HepG2 (cell line): ENCODE measurements around the gene ZNF491. TPM values are rescaled to one million over a fixed set of nuclear protein-coding genes. Genes with fewer than 3 reads are reported as not detected.
A peak's percentile ranks its signal among the peaks of the same experiment; 100 is the strongest.

Experiments
- ADNP ChIP-seq: sonication (generic); formaldehyde crosslinking; IDR thresholded peaks from 2 replicates; pipeline ENCODE4 v1.4.0; 2020; ENCODE audit warnings: missing genetic modification reagents
- MATR3 ChIP-seq: sonication (generic); formaldehyde crosslinking; IDR thresholded peaks from 2 replicates; pipeline ENCODE4 v1.4.0; 2020; ENCODE audit warnings: missing genetic modification reagents
- MBNL3 ChIP-seq: fragments of 250-450 bp; sonication (Bioruptor Pico); conservative IDR thresholded peaks from 2 replicates; pipeline ENCODE4 v1.8.0; 2022; ENCODE audit warnings: mild to moderate bottlenecking, inconsistent platforms
- POGZ ChIP-seq: sonication (generic); formaldehyde crosslinking; IDR thresholded peaks from 2 replicates; pipeline ENCODE4 v1.4.0; 2020; ENCODE audit warnings: mild to moderate bottlenecking, missing genetic modification reagents
- SIN3A ChIP-seq: IDR thresholded peaks from 2 replicates; pipeline ENCODE4 v1.6.1; 2011; ENCODE audit warnings: low read depth, mild to moderate bottlenecking, control low read depth, low read length, borderline replicate concordance
- ZFAT ChIP-seq: sonication (generic); formaldehyde crosslinking; conservative IDR thresholded peaks from 2 replicates; pipeline ENCODE4 v1.8.1; 2023; ENCODE audit warnings: missing genetic modification reagents, inconsistent platforms
- ZNF350 ChIP-seq: sonication (generic); formaldehyde crosslinking; IDR thresholded peaks from 2 replicates; pipeline ENCODE4 v1.4.0; 2020; ENCODE audit warnings: mild to moderate bottlenecking, low read depth, missing genetic modification reagents, borderline replicate concordance
- polyA plus RNA-seq, 8 experiments: library from polyadenylated mRNA; depleted of rRNA in 3 of 8; stranded (reverse) in 7 of 8; unstranded in 1 of 8; fragments of >200 nt; fragmentation: Illumina TruSeq in 4 of 8; extraction: Trizol in 4 of 8; gene quantifications; 2 replicates each; pipeline versions ENCODE4 v1.2.1 to v1.2.3, GENCODE V29; 2011 to 2016; ENCODE audit warnings: low read depth in 4 of 8, missing spikeins in 1 of 8, mixed read lengths in 1 of 8; ENCODE audit not compliant: insufficient read depth in 1 of 8
- total RNA-seq, 5 experiments: library from RNA; depleted of rRNA; stranded (reverse); fragments of >200 nt; fragmentation: Illumina TruSeq; extraction: Trizol; gene quantifications; 2 replicates each; pipeline ENCODE4 v1.2.3, GENCODE V29; 2016; ENCODE audit warnings: low read depth in 1 of 5
- TF ChIP-seq, protein P1 (sequence below): sonication (generic); formaldehyde crosslinking; IDR thresholded peaks from 2 replicates; pipeline ENCODE4 v1.4.0; 2020; ENCODE audit warnings: missing genetic modification reagents, borderline replicate concordance
- TF ChIP-seq, protein P2 (sequence below): sonication (generic); formaldehyde crosslinking; IDR thresholded peaks from 2 replicates; pipeline ENCODE4 v1.8.1; 2022; ENCODE audit warnings: low read depth, mild to moderate bottlenecking, missing genetic modification reagents
- TF ChIP-seq, protein P3 (sequence below): sonication (generic); formaldehyde crosslinking; IDR thresholded peaks from 2 replicates; pipeline ENCODE4 v1.9.0; 2022; ENCODE audit warnings: missing genetic modification reagents, mild to moderate bottlenecking, borderline replicate concordance
- TF ChIP-seq, protein P4 (sequence below): sonication (generic); formaldehyde crosslinking; IDR thresholded peaks from 2 replicates; pipeline ENCODE4 v1.5.0; 2020; ENCODE audit warnings: missing genetic modification reagents, mild to moderate bottlenecking, borderline replicate concordance
- TF ChIP-seq, protein P5 (sequence below): sonication (generic); formaldehyde crosslinking; IDR thresholded peaks from 2 replicates; pipeline ENCODE4 v1.4.0; 2020; ENCODE audit warnings: mild to moderate bottlenecking, missing genetic modification reagents
- TF ChIP-seq, protein P6 (sequence below): IDR thresholded peaks from 2 replicates; pipeline ENCODE4 v1.6.1; 2016; ENCODE audit warnings: missing compliant biosample characterization, missing genetic modification reagents, borderline replicate concordance
- TF ChIP-seq, protein P7 (sequence below): sonication (generic); formaldehyde crosslinking; IDR thresholded peaks from 2 replicates; pipeline ENCODE4 v1.8.0; 2022; ENCODE audit warnings: missing genetic modification reagents, low read depth, mild to moderate bottlenecking, borderline replicate concordance
- TF ChIP-seq, protein P8 (sequence below): sonication (generic); formaldehyde crosslinking; IDR thresholded peaks from 2 replicates; pipeline ENCODE4 v1.5.1; 2020; ENCODE audit warnings: missing genetic modification reagents, mild to moderate bottlenecking, borderline replicate concordance

ZNF491 gene
- total and polyA plus RNA-seq, 2 of the 13 experiments (the other 11 are each of a cell fraction or from before 2014, with no cell fraction given): 0.57 to 2.2 TPM

DNA sequence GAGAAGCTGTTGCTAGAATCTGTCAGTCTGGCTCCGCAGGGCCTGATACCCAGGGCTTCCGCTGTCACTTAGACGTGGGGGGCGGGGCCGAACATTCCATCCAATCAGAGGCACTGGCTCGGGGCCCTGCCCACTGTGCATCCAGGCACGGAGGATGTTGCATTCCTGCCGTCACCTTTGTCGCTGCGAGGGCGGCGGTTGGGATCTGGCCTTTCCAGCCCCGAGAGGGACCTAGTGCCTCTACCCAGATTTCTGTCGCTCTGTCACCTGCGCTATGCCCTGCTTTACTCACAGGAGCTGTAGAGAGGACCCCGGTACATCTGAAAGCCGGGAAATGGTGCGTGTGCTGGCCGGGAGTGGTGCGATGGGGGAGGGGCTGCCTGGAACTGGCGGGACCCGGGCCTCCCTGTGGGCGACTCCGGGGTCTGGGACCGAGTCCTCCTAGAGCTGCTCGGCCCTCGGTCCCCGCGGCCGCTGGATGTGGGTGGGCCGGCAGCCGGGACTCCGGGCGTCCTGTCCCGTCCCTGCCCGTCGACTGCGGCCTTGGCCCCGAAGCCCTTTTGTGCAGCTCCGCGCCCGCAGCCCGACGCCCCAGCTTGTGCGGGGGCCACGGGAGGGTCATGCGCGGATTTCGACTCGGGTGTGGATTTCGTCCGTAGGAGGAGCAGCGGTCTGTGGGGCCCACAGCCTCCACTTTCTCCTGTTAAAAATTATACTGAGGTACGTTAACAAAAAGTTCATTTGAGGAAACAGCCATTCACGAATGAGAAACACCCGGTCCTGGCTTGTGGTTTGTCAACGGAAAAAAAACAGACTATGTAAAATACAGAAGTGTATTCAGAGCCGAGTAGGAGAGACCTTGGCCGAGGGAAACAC lies 50.5 kb downstream of the ZNF491 start, which contains the start of gene ZNF439 (continued):
- TF ChIP-seq, protein P1, sequence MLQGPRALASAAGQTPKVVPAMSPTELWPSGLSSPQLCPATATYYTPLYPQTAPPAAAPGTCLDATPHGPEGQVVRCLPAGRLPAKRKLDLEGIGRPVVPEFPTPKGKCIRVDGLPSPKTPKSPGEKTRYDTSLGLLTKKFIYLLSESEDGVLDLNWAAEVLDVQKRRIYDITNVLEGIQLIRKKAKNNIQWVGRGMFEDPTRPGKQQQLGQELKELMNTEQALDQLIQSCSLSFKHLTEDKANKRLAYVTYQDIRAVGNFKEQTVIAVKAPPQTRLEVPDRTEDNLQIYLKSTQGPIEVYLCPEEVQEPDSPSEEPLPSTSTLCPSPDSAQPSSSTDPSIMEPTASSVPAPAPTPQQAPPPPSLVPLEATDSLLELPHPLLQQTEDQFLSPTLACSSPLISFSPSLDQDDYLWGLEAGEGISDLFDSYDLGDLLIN (CRISPR knock-in tag): 0 out of 2 replicates have a peak, but pooled peaks have one; percentile 42
- TF ChIP-seq, protein P2, sequence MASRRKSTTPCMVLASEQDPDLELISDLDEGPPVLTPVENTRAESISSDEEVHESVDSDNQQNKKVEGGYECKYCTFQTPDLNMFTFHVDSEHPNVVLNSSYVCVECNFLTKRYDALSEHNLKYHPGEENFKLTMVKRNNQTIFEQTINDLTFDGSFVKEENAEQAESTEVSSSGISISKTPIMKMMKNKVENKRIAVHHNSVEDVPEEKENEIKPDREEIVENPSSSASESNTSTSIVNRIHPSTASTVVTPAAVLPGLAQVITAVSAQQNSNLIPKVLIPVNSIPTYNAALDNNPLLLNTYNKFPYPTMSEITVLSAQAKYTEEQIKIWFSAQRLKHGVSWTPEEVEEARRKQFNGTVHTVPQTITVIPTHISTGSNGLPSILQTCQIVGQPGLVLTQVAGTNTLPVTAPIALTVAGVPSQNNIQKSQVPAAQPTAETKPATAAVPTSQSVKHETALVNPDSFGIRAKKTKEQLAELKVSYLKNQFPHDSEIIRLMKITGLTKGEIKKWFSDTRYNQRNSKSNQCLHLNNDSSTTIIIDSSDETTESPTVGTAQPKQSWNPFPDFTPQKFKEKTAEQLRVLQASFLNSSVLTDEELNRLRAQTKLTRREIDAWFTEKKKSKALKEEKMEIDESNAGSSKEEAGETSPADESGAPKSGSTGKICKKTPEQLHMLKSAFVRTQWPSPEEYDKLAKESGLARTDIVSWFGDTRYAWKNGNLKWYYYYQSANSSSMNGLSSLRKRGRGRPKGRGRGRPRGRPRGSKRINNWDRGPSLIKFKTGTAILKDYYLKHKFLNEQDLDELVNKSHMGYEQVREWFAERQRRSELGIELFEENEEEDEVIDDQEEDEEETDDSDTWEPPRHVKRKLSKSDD (CRISPR knock-in tag): no peak
- TF ChIP-seq SIN3A (no peak), MBNL3 (CRISPR knock-in tag) (no peak), MATR3 (no peak), ZFAT (no peak), POGZ (CRISPR knock-in tag) (no peak), ADNP (CRISPR knock-in tag) (no peak), ZNF350 (CRISPR knock-in tag) (peak; percentile 60; the same call in 1 of the 2 replicates)
- TF ChIP-seq, protein P3, sequence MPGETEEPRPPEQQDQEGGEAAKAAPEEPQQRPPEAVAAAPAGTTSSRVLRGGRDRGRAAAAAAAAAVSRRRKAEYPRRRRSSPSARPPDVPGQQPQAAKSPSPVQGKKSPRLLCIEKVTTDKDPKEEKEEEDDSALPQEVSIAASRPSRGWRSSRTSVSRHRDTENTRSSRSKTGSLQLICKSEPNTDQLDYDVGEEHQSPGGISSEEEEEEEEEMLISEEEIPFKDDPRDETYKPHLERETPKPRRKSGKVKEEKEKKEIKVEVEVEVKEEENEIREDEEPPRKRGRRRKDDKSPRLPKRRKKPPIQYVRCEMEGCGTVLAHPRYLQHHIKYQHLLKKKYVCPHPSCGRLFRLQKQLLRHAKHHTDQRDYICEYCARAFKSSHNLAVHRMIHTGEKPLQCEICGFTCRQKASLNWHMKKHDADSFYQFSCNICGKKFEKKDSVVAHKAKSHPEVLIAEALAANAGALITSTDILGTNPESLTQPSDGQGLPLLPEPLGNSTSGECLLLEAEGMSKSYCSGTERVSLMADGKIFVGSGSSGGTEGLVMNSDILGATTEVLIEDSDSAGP (CRISPR knock-in tag): peak; percentile 61; the same call in 1 of the 2 replicates
- TF ChIP-seq, protein P4, sequence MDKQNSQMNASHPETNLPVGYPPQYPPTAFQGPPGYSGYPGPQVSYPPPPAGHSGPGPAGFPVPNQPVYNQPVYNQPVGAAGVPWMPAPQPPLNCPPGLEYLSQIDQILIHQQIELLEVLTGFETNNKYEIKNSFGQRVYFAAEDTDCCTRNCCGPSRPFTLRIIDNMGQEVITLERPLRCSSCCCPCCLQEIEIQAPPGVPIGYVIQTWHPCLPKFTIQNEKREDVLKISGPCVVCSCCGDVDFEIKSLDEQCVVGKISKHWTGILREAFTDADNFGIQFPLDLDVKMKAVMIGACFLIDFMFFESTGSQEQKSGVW (CRISPR knock-in tag): no peak
- TF ChIP-seq, protein P5, sequence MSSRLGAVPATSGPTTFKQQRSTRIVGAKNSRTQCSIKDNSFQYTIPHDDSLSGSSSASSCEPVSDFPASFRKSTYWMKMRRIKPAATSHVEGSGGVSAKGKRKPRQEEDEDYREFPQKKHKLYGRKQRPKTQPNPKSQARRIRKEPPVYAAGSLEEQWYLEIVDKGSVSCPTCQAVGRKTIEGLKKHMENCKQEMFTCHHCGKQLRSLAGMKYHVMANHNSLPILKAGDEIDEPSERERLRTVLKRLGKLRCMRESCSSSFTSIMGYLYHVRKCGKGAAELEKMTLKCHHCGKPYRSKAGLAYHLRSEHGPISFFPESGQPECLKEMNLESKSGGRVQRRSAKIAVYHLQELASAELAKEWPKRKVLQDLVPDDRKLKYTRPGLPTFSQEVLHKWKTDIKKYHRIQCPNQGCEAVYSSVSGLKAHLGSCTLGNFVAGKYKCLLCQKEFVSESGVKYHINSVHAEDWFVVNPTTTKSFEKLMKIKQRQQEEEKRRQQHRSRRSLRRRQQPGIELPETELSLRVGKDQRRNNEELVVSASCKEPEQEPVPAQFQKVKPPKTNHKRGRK (CRISPR knock-in tag): no peak
- TF ChIP-seq, protein P6, sequence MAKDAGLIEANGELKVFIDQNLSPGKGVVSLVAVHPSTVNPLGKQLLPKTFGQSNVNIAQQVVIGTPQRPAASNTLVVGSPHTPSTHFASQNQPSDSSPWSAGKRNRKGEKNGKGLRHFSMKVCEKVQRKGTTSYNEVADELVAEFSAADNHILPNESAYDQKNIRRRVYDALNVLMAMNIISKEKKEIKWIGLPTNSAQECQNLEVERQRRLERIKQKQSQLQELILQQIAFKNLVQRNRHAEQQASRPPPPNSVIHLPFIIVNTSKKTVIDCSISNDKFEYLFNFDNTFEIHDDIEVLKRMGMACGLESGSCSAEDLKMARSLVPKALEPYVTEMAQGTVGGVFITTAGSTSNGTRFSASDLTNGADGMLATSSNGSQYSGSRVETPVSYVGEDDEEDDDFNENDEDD (CRISPR knock-in tag): peak; percentile 68; the same call in 1 of the 2 replicates
- TF ChIP-seq, protein P7, sequence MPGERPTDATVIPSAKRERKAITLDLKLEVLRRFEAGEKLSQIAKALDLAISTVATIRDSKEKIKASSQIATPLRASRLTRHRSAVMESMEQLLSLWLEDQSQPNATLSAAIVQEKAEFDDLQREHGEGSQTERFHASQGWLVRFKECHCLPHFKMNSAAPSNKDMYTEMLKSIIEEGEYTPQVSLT (CRISPR knock-in tag): no peak
- TF ChIP-seq, protein P8, sequence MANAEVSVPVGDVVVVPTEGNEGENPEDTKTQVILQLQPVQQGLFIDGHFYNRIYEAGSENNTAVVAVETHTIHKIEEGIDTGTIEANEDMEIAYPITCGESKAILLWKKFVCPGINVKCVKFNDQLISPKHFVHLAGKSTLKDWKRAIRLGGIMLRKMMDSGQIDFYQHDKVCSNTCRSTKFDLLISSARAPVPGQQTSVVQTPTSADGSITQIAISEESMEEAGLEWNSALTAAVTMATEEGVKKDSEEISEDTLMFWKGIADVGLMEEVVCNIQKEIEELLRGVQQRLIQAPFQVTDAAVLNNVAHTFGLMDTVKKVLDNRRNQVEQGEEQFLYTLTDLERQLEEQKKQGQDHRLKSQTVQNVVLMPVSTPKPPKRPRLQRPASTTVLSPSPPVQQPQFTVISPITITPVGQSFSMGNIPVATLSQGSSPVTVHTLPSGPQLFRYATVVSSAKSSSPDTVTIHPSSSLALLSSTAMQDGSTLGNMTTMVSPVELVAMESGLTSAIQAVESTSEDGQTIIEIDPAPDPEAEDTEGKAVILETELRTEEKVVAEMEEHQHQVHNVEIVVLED: peak; percentile 73
